OCI-LY3 (cell line): ENCODE measurements around the gene R3HDM2.
A peak's percentile ranks its signal among the peaks of the same experiment; 100 is the strongest.

Experiments used
- H2AFZ ChIP-seq: fragments of 200-600, 300-600 bp; shearing (Covaris generic); 2 replicates; pipeline ENCODE4 v1.6.0; 2014; ENCODE audit warnings: antibody characterized with exemption, low read depth, low read length
- H3K27ac ChIP-seq: fragments of 200-600, 300-600 bp; sonication (generic); 2 replicates; pipeline ENCODE4 v1.5.1; 2014; ENCODE audit warnings: mild to moderate bottlenecking, low read length, moderate library complexity, mixed read lengths
- H3K27me3 ChIP-seq: fragments of 200-600, 300-600 bp; sonication (generic); 2 replicates; pipeline ENCODE4 v1.6.1; 2014; ENCODE audit warnings: low read depth, low read length, mixed read lengths
- H3K36me3 ChIP-seq: fragments of 200-600, 300-600 bp; sonication (generic); replicated peaks from 2 replicates; pipeline ENCODE3; 2014; ENCODE audit warnings: low read depth, low read length, mixed read lengths
- H3K4me1 ChIP-seq: fragments of 300-600, 200-600 bp; sonication (generic); 2 replicates; pipeline ENCODE4 v1.6.1; 2014; ENCODE audit warnings: low read length, mixed read lengths
- H3K4me2 ChIP-seq: fragments of 200-600, 300-600 bp; sonication (generic); 2 replicates; pipeline ENCODE4 v1.6.1; 2014; ENCODE audit warnings: low read length, mixed read lengths
- H3K4me3 ChIP-seq: fragments of 300-600, 200-600 bp; sonication (generic); 2 replicates; pipeline ENCODE4 v1.5.1; 2014; ENCODE audit warnings: antibody characterized with exemption, mild to moderate bottlenecking, low read length, moderate library complexity
- H3K79me2 ChIP-seq: fragments of 300-600, 200-600 bp; shearing (Covaris generic); 2 replicates; pipeline ENCODE4 v1.6.1; 2014; ENCODE audit warnings: mild to moderate bottlenecking, low read length, mixed read lengths
- H3K9ac ChIP-seq: fragments of 300-600, 200-600 bp; shearing (Covaris generic); 2 replicates; pipeline ENCODE4 v1.6.0; 2014; ENCODE audit warnings: mild to moderate bottlenecking, low read length, moderate library complexity
- H3K9me3 ChIP-seq: fragments of 200-600, 300-600 bp; shearing (Covaris generic); 2 replicates; pipeline ENCODE4 v1.6.1; 2014; ENCODE audit warnings: low read length, mixed read lengths; ENCODE audit not compliant: insufficient read depth
- H4K20me1 ChIP-seq: fragments of 200-600, 300-600 bp; sonication (generic); 2 replicates; pipeline ENCODE4 v1.6.1; 2016; ENCODE audit warnings: low read length, mixed read lengths; ENCODE audit not compliant: insufficient read depth
- CTCF ChIP-seq: fragments of 200-600, 300-600 bp; sonication (generic); IDR thresholded peaks from 2 replicates; pipeline ENCODE4 v1.5.1; 2014; ENCODE audit warnings: antibody characterized with exemption, low read length, low read depth
- EZH2phosphoT487 ChIP-seq: fragments of 200-600 bp; shearing (Covaris generic); IDR thresholded peaks from 2 replicates; pipeline ENCODE4 v1.6.1; 2018; ENCODE audit warnings: antibody characterized with exemption, mixed run types, low read depth

R3HDM2 gene

GRCh38 chr12:57213763-57214397, 217.0 kb downstream of the R3HDM2 start:
- H3K79me2 ChIP-seq = no peaks in the 10 kb centered on the region
- TF ChIP-seq EZH2phosphoT487 (no peak), CTCF (no peak)
- no peak overlapping the region for H2AFZ ChIP-seq
- peaks cover 49% of the 10 kb centered on the region for H3K4me1 ChIP-seq
- no peak overlapping the region for H3K27ac ChIP-seq
- no peak overlapping the region for H3K4me3 ChIP-seq
- no peaks in the 10 kb centered on the region for H3K36me3 ChIP-seq
- peaks cover 4% of the 10 kb centered on the region; the same call in 1 of the 2 replicates for H4K20me1 ChIP-seq
- peak overlapping the region; percentile 56 for H3K4me2 ChIP-seq
- no peak overlapping the region for H3K9ac ChIP-seq
- H3K9me3 ChIP-seq = no peaks in the 10 kb centered on the region
- peaks cover 47% of the 10 kb centered on the region for H3K27me3 ChIP-seq

GRCh38 chr12:57213058-57213715, 217.7 kb downstream of the R3HDM2 start:
- Histone ChIP-seq H3K27ac (no peak overlapping the region), H2AFZ (peak overlapping the region; percentile 9; the same call in 1 of the 2 replicates), H3K9me3 (no peaks in the 10 kb centered on the region), H3K4me2 (peak overlapping the region; percentile 56), H3K4me1 (peaks cover 42% of the 10 kb centered on the region), H4K20me1 (peaks cover 4% of the 10 kb centered on the region; the same call in 1 of the 2 replicates), H3K4me3 (peak overlapping the region; percentile 26), H3K79me2 (no peaks in the 10 kb centered on the region), H3K27me3 (peaks cover 40% of the 10 kb centered on the region), H3K36me3 (no peaks in the 10 kb centered on the region), H3K9ac (peak overlapping the region; percentile 14; the same call in 1 of the 2 replicates)
- TF ChIP-seq EZH2phosphoT487 (no peak), CTCF (peak; percentile 79)

GRCh38 chr12:57212701-57213057, 218.2 kb downstream of the R3HDM2 start:
- Histone ChIP-seq H3K27ac (no peak overlapping the region), H3K4me1 (peaks cover 37% of the 10 kb centered on the region), H4K20me1 (peaks cover 4% of the 10 kb centered on the region; the same call in 1 of the 2 replicates), H3K9me3 (no peaks in the 10 kb centered on the region), H3K79me2 (no peaks in the 10 kb centered on the region), H3K27me3 (peaks cover 35% of the 10 kb centered on the region), H3K4me2 (0 out of 2 replicates have a peak overlapping the region, but pooled peaks have one; percentile 35), H3K36me3 (no peaks in the 10 kb centered on the region), H3K9ac (peak overlapping the region; percentile 14; the same call in 1 of the 2 replicates), H2AFZ (peak overlapping the region; percentile 9; the same call in 1 of the 2 replicates), H3K4me3 (no peak overlapping the region)
- TF ChIP-seq EZH2phosphoT487 (no peak), CTCF (no peak)

- Histone ChIP-seq H3K79me2 (no peaks in the 10 kb centered on the region), H3K9ac (no peak overlapping the region), H2AFZ (no peak overlapping the region), H3K27me3 (peaks cover 29% of the 10 kb centered on the region), H3K4me2 (no peak overlapping the region), H4K20me1 (peaks cover 4% of the 10 kb centered on the region; the same call in 1 of the 2 replicates), H3K4me1 (peaks cover 31% of the 10 kb centered on the region), H3K9me3 (no peaks in the 10 kb centered on the region), H3K4me3 (no peak overlapping the region), H3K36me3 (no peaks in the 10 kb centered on the region), H3K27ac (no peak overlapping the region)
- no peak for TF ChIP-seq CTCF
- TF ChIP-seq EZH2phosphoT487 = no peak
These were observed 218.8 kb downstream of the R3HDM2 start for GRCh38 chr12:57211791-57212700.
